ENCODE data around the gene SLC25A44. TPM values are rescaled to one million over a fixed set of nuclear protein-coding genes. Genes with fewer than 3 reads are reported as not detected.
"Not testable (repeated sequence)": the region's sequence is repeated elsewhere in the genome, so short reads cannot be mapped to it uniquely, and the experiment has no call there.

Gene SLC25A44
- total and polyA plus RNA-seq, 2 of the 8 experiments (the other 6 are each of a cell fraction or from before 2014, with no cell fraction given): 23.4 to 32.1 TPM

GRCh38 chr1:156190265-156190664 lies 3.6 kb upstream of the SLC25A44 start:
- H3K23ac ChIP-seq (ENCODE audit: insufficient read length); H3K18ac ChIP-seq (ENCODE audit: extremely low read depth, low read length); H3K9ac ChIP-seq (replicated peaks in 1 of 4; ENCODE audit: extremely low read depth in 1 of 4, low read depth in 3 of 4, low read length in 3 of 4); H3K36me3 ChIP-seq (ENCODE audit: control insufficient read depth in 2 of 4, insufficient read depth in 4 of 4, low read length in 3 of 4); H3K27ac ChIP-seq (ENCODE audit: low read depth, low read length); H2BK12ac ChIP-seq (ENCODE audit: low read depth, low read length); DNase-seq (ENCODE audit: low read depth in 1 of 2, low spot score in 2 of 2); H2BK15ac ChIP-seq (ENCODE audit: low read length); H2BK20ac ChIP-seq (ENCODE audit: low read length); H4K5ac ChIP-seq (ENCODE audit: insufficient read length, low read depth, low read length); FAIRE-seq; H4K20me1 ChIP-seq (replicated peaks in 1 of 2; ENCODE audit: control insufficient read depth in 1 of 2, insufficient read depth in 2 of 2, low read length in 2 of 2); H2AFZ ChIP-seq (ENCODE audit: low read length); H3K4me2 ChIP-seq (ENCODE audit: insufficient read depth in 1 of 2, low read depth in 2 of 2, low read length in 2 of 2); H3K14ac ChIP-seq (ENCODE audit: insufficient read length); H2BK120ac ChIP-seq (replicated peaks; ENCODE audit: low read depth, low read length); H3K4ac ChIP-seq (replicated peaks; ENCODE audit: insufficient read length, low read depth, low read length); H3K4me3 ChIP-seq (ENCODE audit: extremely low read depth in 1 of 4, insufficient read depth in 2 of 4, low read depth in 3 of 4, low read length in 4 of 4); H2AK5ac ChIP-seq (ENCODE audit: low read depth, low read length); H3K79me1 ChIP-seq (ENCODE audit: low read depth, low read length); H3K27me3 ChIP-seq (replicated peaks in 1 of 4; ENCODE audit: control insufficient read depth in 3 of 4, extremely low read depth in 1 of 4, insufficient read depth in 3 of 4, low read length in 3 of 4); H3K23me2 ChIP-seq (ENCODE audit: low read depth, low read length); H4K8ac ChIP-seq (ENCODE audit: extremely low read depth, insufficient read depth, low read length); H3K56ac ChIP-seq (replicated peaks; ENCODE audit: insufficient read length, low read depth, low read length); H3K4me1 ChIP-seq (replicated peaks in 1 of 4; ENCODE audit: control insufficient read depth in 3 of 4, insufficient read depth in 4 of 4, low read length in 3 of 4); H2BK5ac ChIP-seq (ENCODE audit: low read depth, low read length); H4K91ac ChIP-seq (replicated peaks; ENCODE audit: insufficient read length, low read length): not testable (repeated sequence)
- ChIA-PET POLR2A (ENCODE audit: partially characterized antibody) (interaction anchor here (1.1 to 4.1 kb wide), 3 partner anchors 10 to 40 kb away, joined by 3 to 19 read pairs (median 6); partner anchors contain the start of gene PMF1), CTCF (ENCODE audit: partially characterized antibody) (interaction anchor here (0.6 to 5.1 kb wide), 4 partner anchors 16 to 48 kb away, joined by 3 to 27 read pairs (median 4); no protein-coding TSS in a partner anchor)
- 96% methylated on average over 4 of the region's 4 CpGs; no CpG with 5 or more reads in 1 of the 2 experiments for WGBS, 2 experiments (ENCODE audit: extremely low coverage in 1 of 2, insufficient coverage in 1 of 2, insufficient read length in 1 of 2, insufficient replicate concordance in 2 of 2, low coverage in 1 of 2, low lambda C conversion rate in 2 of 2, missing lambda C conversion rate in 1 of 2)
- peaks cover 7 to 11% of the 10 kb centered on the region in 2 experiments for H3K79me2 ChIP-seq (ENCODE audit: control insufficient read depth in 1 of 2, insufficient read depth in 2 of 2, low read length in 2 of 2)
- peaks cover 14 to 15% of the 10 kb centered on the region in 2 experiments for H3K9me3 ChIP-seq (ENCODE audit: insufficient read depth in 2 of 2, low read depth in 1 of 2, low read length in 1 of 2)
